GM18861 (cell line): Measurements from ENCODE around the gene RNU6-1.

Experiments used
- ATAC-seq: cut with Tn5 transposase; IDR thresholded peaks from one replicate; pipeline ENCODE4 v1.9.1; 2021; ENCODE audit not compliant: unreplicated experiment

Gene RNU6-1

GRCh38 chr15:67803996-67804843 lies 35.6 kb downstream of the RNU6-1 start:
- ATAC-seq = no peak

- ATAC-seq = no peak
These were observed 36.5 kb downstream of the RNU6-1 start for GRCh38 chr15:67803299-67803698.

DNA sequence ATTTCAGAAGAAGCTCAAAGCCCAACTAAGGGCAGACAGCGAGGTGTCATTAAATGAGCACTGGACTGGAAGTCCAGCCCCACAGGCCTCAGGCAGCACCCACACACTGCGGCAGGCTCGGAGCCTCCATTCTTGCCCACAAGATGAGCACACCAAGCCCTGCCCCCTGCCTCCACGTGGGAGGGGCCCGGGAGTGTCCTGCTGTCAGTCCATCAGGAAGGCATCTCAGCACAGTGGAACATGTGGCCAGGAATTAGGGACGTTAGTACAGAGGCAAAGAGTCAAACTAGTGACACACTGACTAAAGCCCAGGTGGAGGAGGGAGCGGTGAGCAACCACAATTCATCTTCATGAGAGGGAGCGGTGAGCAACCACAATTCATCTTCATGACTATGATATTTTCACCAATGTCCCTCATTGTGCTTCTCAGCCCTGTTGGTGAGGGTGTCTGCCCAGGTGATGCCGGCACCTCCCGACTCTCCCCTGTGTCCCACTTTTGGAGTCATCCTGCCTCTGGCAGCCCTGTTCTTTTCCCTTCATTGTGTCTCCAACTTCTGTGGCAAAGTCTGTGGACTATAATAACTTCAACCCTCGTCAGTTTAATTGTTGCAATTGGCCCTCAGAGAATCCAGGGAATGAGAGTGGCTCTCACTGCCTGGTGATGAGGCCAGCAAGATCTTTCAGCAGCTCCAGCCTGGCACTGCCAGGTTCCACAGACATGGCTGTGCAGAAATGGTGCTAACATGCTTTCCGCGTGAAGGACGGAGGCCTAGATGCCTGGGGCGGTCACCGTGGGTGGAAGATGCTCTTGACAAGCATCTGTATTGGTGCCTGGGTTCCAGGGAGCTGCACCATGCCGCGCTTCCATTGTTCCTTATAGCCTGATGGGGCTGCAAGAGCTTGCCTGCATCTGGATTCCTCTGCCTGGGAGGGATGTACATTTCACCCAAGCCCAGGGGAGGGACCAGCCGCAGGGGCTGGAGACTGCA lies 37.6 kb downstream of the RNU6-1 start:
- no peak for ATAC-seq

DNA sequence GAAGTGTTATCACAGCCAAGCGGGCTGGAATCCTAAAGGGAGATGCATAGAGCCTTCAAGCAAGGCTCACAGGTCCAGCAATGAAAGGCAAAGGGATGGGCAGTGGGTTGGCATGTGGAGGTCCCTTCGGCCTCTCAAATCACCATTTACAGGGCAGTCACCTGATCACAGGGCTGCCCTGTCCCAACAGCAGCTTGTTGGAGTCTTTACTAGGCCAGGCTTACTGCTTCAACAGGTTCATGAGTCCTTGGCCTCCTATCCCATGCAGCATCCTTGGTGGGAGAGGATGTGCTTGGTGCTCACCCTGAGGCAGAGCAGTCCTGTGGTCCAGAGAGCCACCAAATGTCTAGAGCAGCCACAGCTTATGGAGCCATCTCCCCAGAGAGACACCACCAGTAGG lies 38.7 kb downstream of the RNU6-1 start:
- no peak for ATAC-seq

- ATAC-seq = no peak
These were observed 40.0 kb downstream of the RNU6-1 start for GRCh38 chr15:67799801-67800205.

GRCh38 chr15:67796196-67797127 lies 43.4 kb downstream of the RNU6-1 start:
- ATAC-seq = no peak

- ATAC-seq = no peak
These were observed 44.8 kb downstream of the RNU6-1 start for GRCh38 chr15:67794832-67795574.

- no peak for ATAC-seq
These were observed 47.4 kb downstream of the RNU6-1 start for GRCh38 chr15:67792250-67792942.

DNA sequence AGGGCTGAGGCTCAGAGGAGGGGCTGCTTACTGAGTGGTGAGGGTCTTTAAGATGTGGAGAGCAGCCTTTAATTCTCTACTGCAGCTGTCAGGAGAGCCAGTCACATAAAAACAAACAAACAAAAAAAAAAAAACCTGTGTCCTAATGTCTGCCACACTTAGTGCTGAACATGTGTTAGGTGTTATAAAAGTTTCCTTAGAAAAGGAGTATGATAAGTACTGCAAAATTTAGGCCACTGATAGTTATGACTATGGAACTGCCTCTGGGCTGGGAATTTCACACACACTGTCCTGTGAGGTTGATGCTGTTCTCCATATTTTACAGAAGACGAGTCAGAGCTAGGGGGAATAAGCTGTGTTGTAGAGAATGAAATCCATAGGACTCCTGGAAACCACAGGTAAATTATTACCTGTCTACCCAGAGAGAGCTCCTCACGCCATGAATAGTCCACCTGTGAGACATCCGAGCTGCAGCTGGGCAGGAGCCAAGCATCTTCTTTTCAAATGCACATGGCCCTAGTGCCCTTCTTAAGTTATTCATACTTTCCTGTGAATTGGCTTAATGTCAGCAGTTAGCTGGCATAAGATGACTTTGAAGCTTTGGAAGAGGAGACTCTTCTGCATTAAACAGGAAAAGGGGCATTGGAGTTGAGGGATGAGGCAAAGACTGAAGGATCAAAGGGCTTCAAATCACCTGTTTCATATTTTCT lies 49.1 kb downstream of the RNU6-1 start:
- no peak for ATAC-seq
